ENCODE measurements around the gene UNC5C. TPM values are rescaled to one million over a fixed set of nuclear protein-coding genes. Genes with fewer than 3 reads are reported as not detected.
"Not testable (repeated sequence)": the region's sequence is repeated elsewhere in the genome, so short reads cannot be mapped to it uniquely, and the experiment has no call there.

The UNC5C gene
- total RNA-seq, 1 experiment from 2014 or later, result 1.0 TPM

- TF ChIP-seq, protein P1, sequence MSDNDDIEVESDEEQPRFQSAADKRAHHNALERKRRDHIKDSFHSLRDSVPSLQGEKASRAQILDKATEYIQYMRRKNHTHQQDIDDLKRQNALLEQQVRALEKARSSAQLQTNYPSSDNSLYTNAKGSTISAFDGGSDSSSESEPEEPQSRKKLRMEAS (CRISPR knock-in tag; IDR thresholded peaks at IDR 0.05), result no peak
- TF ChIP-seq ZNF512 (CRISPR knock-in tag; IDR thresholded peaks at IDR 0.05; ENCODE audit: borderline replicate concordance) (no peak), PRRX2 (CRISPR knock-in tag; IDR thresholded peaks at IDR 0.05) (no peak), MYBL2 (CRISPR knock-in tag; IDR thresholded peaks at IDR 0.05) (no peak), JUN (CRISPR knock-in tag; IDR thresholded peaks at IDR 0.05) (no peak), ZNF396 (CRISPR knock-in tag; IDR thresholded peaks at IDR 0.05; ENCODE audit: borderline replicate concordance) (no peak), USF2 (CRISPR knock-in tag; IDR thresholded peaks at IDR 0.05) (no peak), CBFB (CRISPR knock-in tag; IDR thresholded peaks at IDR 0.05; ENCODE audit: low read depth) (no peak)
- TF ChIP-seq, protein P2, sequence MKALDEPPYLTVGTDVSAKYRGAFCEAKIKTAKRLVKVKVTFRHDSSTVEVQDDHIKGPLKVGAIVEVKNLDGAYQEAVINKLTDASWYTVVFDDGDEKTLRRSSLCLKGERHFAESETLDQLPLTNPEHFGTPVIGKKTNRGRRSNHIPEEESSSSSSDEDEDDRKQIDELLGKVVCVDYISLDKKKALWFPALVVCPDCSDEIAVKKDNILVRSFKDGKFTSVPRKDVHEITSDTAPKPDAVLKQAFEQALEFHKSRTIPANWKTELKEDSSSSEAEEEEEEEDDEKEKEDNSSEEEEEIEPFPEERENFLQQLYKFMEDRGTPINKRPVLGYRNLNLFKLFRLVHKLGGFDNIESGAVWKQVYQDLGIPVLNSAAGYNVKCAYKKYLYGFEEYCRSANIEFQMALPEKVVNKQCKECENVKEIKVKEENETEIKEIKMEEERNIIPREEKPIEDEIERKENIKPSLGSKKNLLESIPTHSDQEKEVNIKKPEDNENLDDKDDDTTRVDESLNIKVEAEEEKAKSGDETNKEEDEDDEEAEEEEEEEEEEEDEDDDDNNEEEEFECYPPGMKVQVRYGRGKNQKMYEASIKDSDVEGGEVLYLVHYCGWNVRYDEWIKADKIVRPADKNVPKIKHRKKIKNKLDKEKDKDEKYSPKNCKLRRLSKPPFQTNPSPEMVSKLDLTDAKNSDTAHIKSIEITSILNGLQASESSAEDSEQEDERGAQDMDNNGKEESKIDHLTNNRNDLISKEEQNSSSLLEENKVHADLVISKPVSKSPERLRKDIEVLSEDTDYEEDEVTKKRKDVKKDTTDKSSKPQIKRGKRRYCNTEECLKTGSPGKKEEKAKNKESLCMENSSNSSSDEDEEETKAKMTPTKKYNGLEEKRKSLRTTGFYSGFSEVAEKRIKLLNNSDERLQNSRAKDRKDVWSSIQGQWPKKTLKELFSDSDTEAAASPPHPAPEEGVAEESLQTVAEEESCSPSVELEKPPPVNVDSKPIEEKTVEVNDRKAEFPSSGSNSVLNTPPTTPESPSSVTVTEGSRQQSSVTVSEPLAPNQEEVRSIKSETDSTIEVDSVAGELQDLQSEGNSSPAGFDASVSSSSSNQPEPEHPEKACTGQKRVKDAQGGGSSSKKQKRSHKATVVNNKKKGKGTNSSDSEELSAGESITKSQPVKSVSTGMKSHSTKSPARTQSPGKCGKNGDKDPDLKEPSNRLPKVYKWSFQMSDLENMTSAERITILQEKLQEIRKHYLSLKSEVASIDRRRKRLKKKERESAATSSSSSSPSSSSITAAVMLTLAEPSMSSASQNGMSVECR (CRISPR knock-in tag; IDR thresholded peaks at IDR 0.05; ENCODE audit: borderline replicate concordance), result no peak
Observed at GRCh38 chr4:95180531-95181242, 368.1 kb downstream of the UNC5C start (continued).

DNA sequence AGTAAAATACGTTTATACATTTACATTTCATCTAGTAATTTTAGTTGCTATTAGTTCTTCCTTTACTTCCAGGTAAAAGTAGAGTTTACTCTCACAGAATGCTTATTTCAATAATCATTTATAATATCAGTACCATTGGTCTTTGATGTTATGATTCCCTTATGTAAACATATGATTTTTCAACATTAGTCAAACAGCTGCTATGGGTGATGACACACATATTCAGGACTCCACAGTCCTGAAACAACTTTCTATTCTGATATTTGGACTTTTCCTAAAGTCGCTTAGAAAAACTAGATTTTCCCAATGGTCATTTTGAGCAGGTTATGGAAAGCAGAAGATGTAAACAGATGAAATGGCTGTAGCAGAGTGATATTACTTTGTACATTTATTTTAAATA lies 369.8 kb downstream of the UNC5C start:
- TF ChIP-seq ZNF138 (CRISPR knock-in tag; conservative IDR thresholded peaks at IDR 0.05) (no peak), ZNF423 (CRISPR knock-in tag; IDR thresholded peaks at IDR 0.05) (no peak), PREB (CRISPR knock-in tag; IDR thresholded peaks at IDR 0.05; ENCODE audit: borderline replicate concordance) (no peak), ZNF317 (CRISPR knock-in tag; IDR thresholded peaks at IDR 0.05; ENCODE audit: borderline replicate concordance, low read depth) (no peak), ZNF219 (CRISPR knock-in tag; IDR thresholded peaks at IDR 0.05; ENCODE audit: borderline replicate concordance) (no peak), PRRX2 (CRISPR knock-in tag; IDR thresholded peaks at IDR 0.05) (no peak), SP1 (CRISPR knock-in tag; conservative IDR thresholded peaks at IDR 0.05) (no peak), FOXJ3 (CRISPR knock-in tag; IDR thresholded peaks at IDR 0.05; ENCODE audit: borderline replicate concordance) (no peak), FOXP1 (CRISPR knock-in tag; IDR thresholded peaks at IDR 0.05; ENCODE audit: borderline replicate concordance) (no peak)
- TF ChIP-seq, protein P3, sequence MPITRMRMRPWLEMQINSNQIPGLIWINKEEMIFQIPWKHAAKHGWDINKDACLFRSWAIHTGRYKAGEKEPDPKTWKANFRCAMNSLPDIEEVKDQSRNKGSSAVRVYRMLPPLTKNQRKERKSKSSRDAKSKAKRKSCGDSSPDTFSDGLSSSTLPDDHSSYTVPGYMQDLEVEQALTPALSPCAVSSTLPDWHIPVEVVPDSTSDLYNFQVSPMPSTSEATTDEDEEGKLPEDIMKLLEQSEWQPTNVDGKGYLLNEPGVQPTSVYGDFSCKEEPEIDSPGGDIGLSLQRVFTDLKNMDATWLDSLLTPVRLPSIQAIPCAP (CRISPR knock-in tag; IDR thresholded peaks at IDR 0.05), result no peak
- H3K27me3 Mint-ChIP-seq (ENCODE audit: low read depth), result peaks cover 5% of the 10 kb centered on the region; the same call in 1 of the 2 replicates
- H3K4me3 Mint-ChIP-seq, result no peak overlapping the region
- DNase-seq (ENCODE audit: low spot score), result no peak
- ChIA-PET CTCF (no interaction called here), POLR2A (interaction anchor here (0.7 kb wide), 1 partner anchor 23 kb away, joined by 4 read pairs; no protein-coding TSS in a partner anchor)
- H3K9me3 Mint-ChIP-seq, result peaks cover 18% of the 10 kb centered on the region
- H3K4me1 Mint-ChIP-seq, result peaks cover 15% of the 10 kb centered on the region
- peaks cover 18% of the 10 kb centered on the region for H3K36me3 Mint-ChIP-seq
- no peak overlapping the region for H3K27ac Mint-ChIP-seq
- no peak for ATAC-seq

GRCh38 chr4:95171377-95171776 lies 377.4 kb downstream of the UNC5C start:
- H3K4me3 Mint-ChIP-seq; H3K27ac Mint-ChIP-seq; DNase-seq (ENCODE audit: low spot score); CTCF ChIA-PET; ATAC-seq; POLR2A ChIA-PET; H3K9me3 Mint-ChIP-seq; H3K4me1 Mint-ChIP-seq; H3K36me3 Mint-ChIP-seq; H3K27me3 Mint-ChIP-seq (ENCODE audit: low read depth): not testable (repeated sequence)
